ENCODE measurements around the gene RNF5.

DNA sequence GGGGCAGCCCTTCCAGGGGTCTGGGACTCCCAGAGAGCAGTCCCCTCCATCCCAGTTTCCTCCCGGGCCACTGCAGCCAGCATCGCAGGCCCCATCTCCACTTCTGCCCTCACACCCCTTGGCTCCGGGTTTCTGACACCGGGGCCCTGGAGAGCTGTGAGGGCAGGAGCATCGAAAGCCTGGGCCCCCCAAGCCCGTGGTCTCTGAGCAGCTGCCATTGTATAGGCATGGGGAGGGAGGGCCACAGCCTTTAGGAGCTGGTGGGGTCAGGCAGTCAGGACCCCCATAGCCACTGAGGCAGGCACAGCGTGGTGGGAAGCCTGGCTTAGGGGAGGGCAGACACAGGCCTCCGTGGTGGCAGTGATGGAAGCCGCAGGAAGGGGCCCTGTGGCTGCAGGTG lies 24.0 kb downstream of the RNF5 start:
- TF ChIP-seq CTCF (IDR thresholded peaks at IDR 0.05) (no peak), POLR2A (IDR thresholded peaks at IDR 0.05) (no peak), POLR2AphosphoS5 (IDR thresholded peaks at IDR 0.05) (no peak)
